ENCODE data around the gene SEZ6. TPM values are rescaled to one million over a fixed set of nuclear protein-coding genes. Genes with fewer than 3 reads are reported as not detected.
A peak's percentile ranks its signal among the peaks of the same experiment; 100 is the strongest.

Gene SEZ6
- total RNA-seq, 1 donor from 2014 or later: not detected

DNA sequence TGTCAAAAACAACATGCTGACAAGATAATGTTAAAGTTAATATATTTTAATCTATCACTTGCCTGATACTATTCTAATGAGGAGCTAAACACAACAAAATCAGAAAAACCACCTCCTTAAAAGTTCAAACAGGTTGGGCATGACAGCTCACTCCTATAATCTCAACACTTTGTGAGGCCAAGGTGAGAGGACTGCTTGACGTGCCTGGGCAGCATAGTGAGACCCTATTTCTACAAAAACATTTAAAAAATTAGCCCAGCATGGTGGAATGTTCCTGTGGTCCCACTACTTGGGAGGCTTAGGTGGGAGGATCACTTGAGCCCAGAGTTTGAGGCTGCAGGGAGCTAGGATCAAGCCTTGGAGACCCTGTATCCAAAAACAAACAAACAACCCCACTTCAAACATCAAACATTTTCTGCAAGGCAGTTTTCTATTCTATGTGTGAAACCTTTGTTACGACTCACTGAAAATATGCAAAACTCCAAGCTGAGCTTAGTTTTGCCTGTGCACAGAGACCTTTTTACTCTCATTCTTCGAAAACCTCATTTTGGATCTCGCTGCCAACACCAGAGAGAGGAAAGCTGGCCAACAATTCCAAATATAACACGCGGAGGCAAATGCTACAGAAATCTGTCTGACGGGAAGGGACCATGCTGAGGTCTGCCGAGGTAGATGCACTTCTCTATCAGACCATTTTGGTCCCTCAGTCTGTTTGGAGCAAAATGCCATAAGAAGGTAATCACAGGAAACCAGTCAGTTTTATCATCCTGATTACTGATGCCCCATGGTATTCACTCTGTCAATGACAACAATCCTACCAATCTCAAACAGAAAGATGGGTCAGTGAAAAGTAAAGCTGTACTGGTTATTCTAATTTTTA, 60.7 kb downstream of the SEZ6 start:
- Histone ChIP-seq H3K4me1 (ENCODE audit: insufficient read depth, low read length) (peaks cover 40% of the 10 kb centered on the region), H3K79me2 (ENCODE audit: insufficient read depth, low read length) (peaks cover 96% of the 10 kb centered on the region), H3K4me2 (ENCODE audit: low read length) (peak overlapping the region; percentile 96), H3K4me3 (ENCODE audit: insufficient read depth, low read depth, low read length) (peak overlapping the region; percentile 2), H4K20me1 (ENCODE audit: insufficient read depth, low read length) (peaks cover 84% of the 10 kb centered on the region), H3K9me3 (ENCODE audit: insufficient read depth, low read depth, low read length) (no peaks in the 10 kb centered on the region), H3K27ac (ENCODE audit: low read depth, low read length) (peak overlapping the region; percentile 89), H3K9ac (ENCODE audit: low read length) (peak overlapping the region; percentile 76), H3K36me3 (ENCODE audit: insufficient read depth, low read length) (peaks cover 3% of the 10 kb centered on the region), H2AFZ (ENCODE audit: low read depth, low read length) (no peak overlapping the region), H3K27me3 (ENCODE audit: insufficient read depth, low read length) (no peaks in the 10 kb centered on the region)
- H3K27ac Mint-ChIP-seq (ENCODE audit: unreplicated experiment): peak overlapping the region; percentile 10
- TF ChIP-seq, protein P1, sequence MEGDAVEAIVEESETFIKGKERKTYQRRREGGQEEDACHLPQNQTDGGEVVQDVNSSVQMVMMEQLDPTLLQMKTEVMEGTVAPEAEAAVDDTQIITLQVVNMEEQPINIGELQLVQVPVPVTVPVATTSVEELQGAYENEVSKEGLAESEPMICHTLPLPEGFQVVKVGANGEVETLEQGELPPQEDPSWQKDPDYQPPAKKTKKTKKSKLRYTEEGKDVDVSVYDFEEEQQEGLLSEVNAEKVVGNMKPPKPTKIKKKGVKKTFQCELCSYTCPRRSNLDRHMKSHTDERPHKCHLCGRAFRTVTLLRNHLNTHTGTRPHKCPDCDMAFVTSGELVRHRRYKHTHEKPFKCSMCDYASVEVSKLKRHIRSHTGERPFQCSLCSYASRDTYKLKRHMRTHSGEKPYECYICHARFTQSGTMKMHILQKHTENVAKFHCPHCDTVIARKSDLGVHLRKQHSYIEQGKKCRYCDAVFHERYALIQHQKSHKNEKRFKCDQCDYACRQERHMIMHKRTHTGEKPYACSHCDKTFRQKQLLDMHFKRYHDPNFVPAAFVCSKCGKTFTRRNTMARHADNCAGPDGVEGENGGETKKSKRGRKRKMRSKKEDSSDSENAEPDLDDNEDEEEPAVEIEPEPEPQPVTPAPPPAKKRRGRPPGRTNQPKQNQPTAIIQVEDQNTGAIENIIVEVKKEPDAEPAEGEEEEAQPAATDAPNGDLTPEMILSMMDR (IDR thresholded peaks at IDR 0.05; ENCODE audit: insufficient read depth, low read depth, low read length): no peak
- TF ChIP-seq EZH2 (IDR thresholded peaks at IDR 0.05; ENCODE audit: insufficient read depth, low read length): no peak
- H3K36me3 Mint-ChIP-seq (ENCODE audit: low read depth, unreplicated experiment): peaks cover 6% of the 10 kb centered on the region
- DNase-seq (ENCODE audit: low read depth) (peak; percentile 65), FAIRE-seq (no peak)
- H3K9me3 Mint-ChIP-seq (ENCODE audit: unreplicated experiment): no peaks in the 10 kb centered on the region
- H3K27me3 Mint-ChIP-seq (ENCODE audit: low read depth, unreplicated experiment): no peaks in the 10 kb centered on the region
- H3K4me1 Mint-ChIP-seq (ENCODE audit: low read depth, unreplicated experiment): peaks cover 33% of the 10 kb centered on the region
- H3K4me3 Mint-ChIP-seq (ENCODE audit: unreplicated experiment): peak overlapping the region; percentile 30

DNA sequence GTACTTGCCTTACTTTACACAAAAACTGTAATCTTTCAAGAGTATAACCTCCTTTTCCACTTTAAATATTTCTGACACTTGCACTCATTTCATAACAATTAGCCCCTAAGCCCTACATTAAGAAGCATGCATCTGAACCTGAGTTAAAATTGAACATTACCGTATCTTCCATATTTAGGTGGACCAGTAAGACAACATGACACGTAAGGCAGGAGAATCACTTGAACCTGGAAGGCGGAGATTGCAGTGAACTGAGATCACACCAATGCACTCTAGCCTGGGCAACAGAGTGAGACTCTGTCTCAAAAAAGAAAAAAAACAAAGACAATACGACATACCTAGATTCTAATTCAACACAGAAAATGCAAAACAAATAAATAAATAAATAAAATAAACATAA, 61.5 kb downstream of the SEZ6 start:
- peaks cover 40% of the 10 kb centered on the region for H3K4me1 ChIP-seq (ENCODE audit: insufficient read depth, low read length)
- FAIRE-seq (no peak), DNase-seq (ENCODE audit: low read depth) (no peak)
- no peaks in the 10 kb centered on the region for H3K9me3 Mint-ChIP-seq (ENCODE audit: unreplicated experiment)
- peaks cover 35% of the 10 kb centered on the region for H3K4me1 Mint-ChIP-seq (ENCODE audit: low read depth, unreplicated experiment)
- peaks cover 96% of the 10 kb centered on the region for H3K79me2 ChIP-seq (ENCODE audit: insufficient read depth, low read length)
- H3K27ac Mint-ChIP-seq (ENCODE audit: unreplicated experiment): no peak overlapping the region
- H3K9me3 ChIP-seq (ENCODE audit: insufficient read depth, low read depth, low read length): no peaks in the 10 kb centered on the region
- H3K36me3 ChIP-seq (ENCODE audit: insufficient read depth, low read length): peaks cover 4% of the 10 kb centered on the region
- H3K27me3 ChIP-seq (ENCODE audit: insufficient read depth, low read length): no peaks in the 10 kb centered on the region
- H3K9ac ChIP-seq (ENCODE audit: low read length): no peak overlapping the region
- no peak overlapping the region for H3K4me2 ChIP-seq (ENCODE audit: low read length)
- no peak overlapping the region for H2AFZ ChIP-seq (ENCODE audit: low read depth, low read length)
- H3K4me3 ChIP-seq (ENCODE audit: insufficient read depth, low read depth, low read length): no peak overlapping the region
- TF ChIP-seq, protein P1 (IDR thresholded peaks at IDR 0.05; ENCODE audit: insufficient read depth, low read depth, low read length): no peak
- TF ChIP-seq EZH2 (IDR thresholded peaks at IDR 0.05; ENCODE audit: insufficient read depth, low read length): no peak
- no peak overlapping the region for H3K27ac ChIP-seq (ENCODE audit: low read depth, low read length)
- H4K20me1 ChIP-seq (ENCODE audit: insufficient read depth, low read length): peaks cover 92% of the 10 kb centered on the region
- H3K36me3 Mint-ChIP-seq (ENCODE audit: low read depth, unreplicated experiment): peaks cover 6% of the 10 kb centered on the region
- H3K27me3 Mint-ChIP-seq (ENCODE audit: low read depth, unreplicated experiment): no peaks in the 10 kb centered on the region
- no peak overlapping the region for H3K4me3 Mint-ChIP-seq (ENCODE audit: unreplicated experiment)

DNA sequence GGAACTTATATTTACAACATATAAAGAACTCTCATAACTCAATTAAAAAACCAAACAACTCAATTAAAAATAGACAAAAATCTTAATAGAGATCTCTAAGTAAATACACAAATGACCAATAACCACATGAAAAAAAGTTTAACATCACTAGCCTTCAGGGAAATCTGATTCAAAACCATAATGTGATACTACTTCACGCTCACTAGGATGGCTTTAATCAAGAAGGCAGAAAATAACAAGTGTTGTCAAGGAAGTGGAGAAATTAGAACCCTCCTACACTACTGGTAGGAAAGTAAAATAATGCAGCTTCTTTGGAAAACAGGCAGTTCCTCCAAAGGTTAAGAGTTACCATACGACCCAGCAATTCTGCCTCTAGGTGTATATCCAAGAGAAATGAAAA, 62.9 kb downstream of the SEZ6 start:
- H3K4me3 Mint-ChIP-seq (ENCODE audit: unreplicated experiment): no peak overlapping the region
- Histone ChIP-seq H3K4me3 (ENCODE audit: insufficient read depth, low read depth, low read length) (no peak overlapping the region), H3K27ac (ENCODE audit: low read depth, low read length) (no peak overlapping the region), H3K9ac (ENCODE audit: low read length) (no peak overlapping the region), H3K27me3 (ENCODE audit: insufficient read depth, low read length) (no peaks in the 10 kb centered on the region), H4K20me1 (ENCODE audit: insufficient read depth, low read length) (peaks cover 95% of the 10 kb centered on the region), H3K79me2 (ENCODE audit: insufficient read depth, low read length) (peaks cover 96% of the 10 kb centered on the region), H3K36me3 (ENCODE audit: insufficient read depth, low read length) (peaks cover 5% of the 10 kb centered on the region), H2AFZ (ENCODE audit: low read depth, low read length) (no peak overlapping the region), H3K4me2 (ENCODE audit: low read length) (no peak overlapping the region), H3K4me1 (ENCODE audit: insufficient read depth, low read length) (peaks cover 32% of the 10 kb centered on the region), H3K9me3 (ENCODE audit: insufficient read depth, low read depth, low read length) (no peaks in the 10 kb centered on the region)
- DNase-seq (ENCODE audit: low read depth): no peak
- peaks cover 42% of the 10 kb centered on the region for H3K4me1 Mint-ChIP-seq (ENCODE audit: low read depth, unreplicated experiment)
- no peak for FAIRE-seq
- H3K27ac Mint-ChIP-seq (ENCODE audit: unreplicated experiment): no peak overlapping the region
- H3K9me3 Mint-ChIP-seq (ENCODE audit: unreplicated experiment): no peaks in the 10 kb centered on the region
- H3K27me3 Mint-ChIP-seq (ENCODE audit: low read depth, unreplicated experiment): no peaks in the 10 kb centered on the region
- H3K36me3 Mint-ChIP-seq (ENCODE audit: low read depth, unreplicated experiment): peaks cover 2% of the 10 kb centered on the region
- no peak for TF ChIP-seq EZH2 (IDR thresholded peaks at IDR 0.05; ENCODE audit: insufficient read depth, low read length)
- TF ChIP-seq, protein P1 (IDR thresholded peaks at IDR 0.05; ENCODE audit: insufficient read depth, low read depth, low read length): no peak
